K562 (cell line): ENCODE measurements around the gene MLLT6. TPM values are rescaled to one million over a fixed set of nuclear protein-coding genes. Genes with fewer than 3 reads are reported as not detected.

Experiments used
- ATAC-seq: fragments of 200-7000 bp; cut with Tn5 transposase; 3 replicates; pipeline ENCODE4 v1.9.1; 2020; ENCODE audit warnings: moderate library complexity
- BruUV-seq: library from RNA; stranded (reverse); fragments of 400-500 nt; replicated peaks from 2 replicates; lab custom pipeline; 2021; lab: Mats Ljungman, UMichigan
- CTCF ChIA-PET: fragments of 300-600 bp; formaldehyde crosslinking; extraction: SDS; loops from one replicate; lab custom pipeline; 2021; ENCODE audit warnings: low intra/inter-chr PET ratio; lab: Yijun Ruan, JAX
- POLR2A ChIA-PET: fragments of 300-600, 350-650 bp; sonication (Branson Sonifier 250); formaldehyde crosslinking; extraction: SDS; loops from one replicate; lab custom pipeline; 2021; ENCODE audit warnings: antibody characterized with exemption, inconsistent platforms; lab: Yijun Ruan, JAX
- DNase-seq, 4 experiments: peaks; one replicate each; pipeline versions ENCODE4 v3.0.0 to v3.0.0-alpha.2; 2011 to 2018; ENCODE audit warnings: low spot score in 3 of 4, mixed read lengths in 3 of 4; ENCODE audit errors: extremely low read depth in 1 of 4
- FAIRE-seq: peaks from 2 replicates; lab custom pipeline; 2011; peaks lifted over from hg19 to GRCh38; lab: Jason Lieb, UNC
- H2AFZ ChIP-seq: 2 replicates; pipeline ENCODE4 v1.6.0; 2011; ENCODE audit warnings: low read depth, low read length, control low read depth, inconsistent platforms
- H3K27ac ChIP-seq: fragments of 200-600 bp; 3 replicates; pipeline ENCODE4 v1.8.0; 2011; ENCODE audit warnings: low read depth, mild to moderate bottlenecking, control low read depth, inconsistent platforms, low read length, moderate library complexity, mixed read lengths; ENCODE audit errors: extremely low read depth
- H3K27me3 ChIP-seq, 2 experiments: fragments of 300-600 bp in 1 of 2; 2 replicates in 1 of 2; 3 replicates in 1 of 2; pipeline versions ENCODE4 v1.6.0 to v1.8.0; 2011; ENCODE audit warnings: inconsistent platforms in 2 of 2, low read length in 2 of 2, mild to moderate bottlenecking in 1 of 2, mixed read lengths in 1 of 2, moderate library complexity in 1 of 2; ENCODE audit not compliant: control insufficient read depth in 2 of 2, insufficient read depth in 2 of 2
- H3K36me3 ChIP-seq: fragments of 300-600 bp; 3 replicates; pipeline ENCODE4 v1.8.0; 2011; ENCODE audit warnings: mild to moderate bottlenecking, low read length, inconsistent platforms; ENCODE audit not compliant: control insufficient read depth, insufficient read depth
- H3K4me1 ChIP-seq, 2 experiments: fragments of 200-600 bp in 1 of 2; replicated peaks in 1 of 2; 2 replicates in 1 of 2; 3 replicates in 1 of 2; pipeline versions ENCODE4 v1.5.1 to v1.8.0; 2011; ENCODE audit warnings: inconsistent platforms in 2 of 2, low read length in 2 of 2, mild to moderate bottlenecking in 1 of 2, mixed read lengths in 1 of 2, moderate library complexity in 1 of 2; ENCODE audit not compliant: control insufficient read depth in 2 of 2, insufficient read depth in 2 of 2
- H3K4me2 ChIP-seq: 2 replicates; pipeline ENCODE4 v1.6.1; 2011; ENCODE audit warnings: low read length, control low read depth, inconsistent platforms, mixed read lengths; ENCODE audit not compliant: insufficient read depth
- H3K4me3 ChIP-seq: fragments of 200-600 bp; sonication (generic), shearing (Covaris generic); 2 replicates; pipeline ENCODE4 v1.5.1; 2016; ENCODE audit warnings: control low read depth, inconsistent platforms
- H3K79me2 ChIP-seq: fragments of 200-600 bp; 3 replicates; pipeline ENCODE4 v1.8.0; 2011; ENCODE audit warnings: low read length, inconsistent platforms; ENCODE audit not compliant: control insufficient read depth, insufficient read depth
- H3K9ac ChIP-seq, 2 experiments: 2 replicates each; pipeline versions ENCODE4 v1.6.0 to v1.6.1; 2011; ENCODE audit warnings: low read depth in 2 of 2, low read length in 2 of 2, control low read depth in 1 of 2, inconsistent platforms in 1 of 2, mild to moderate bottlenecking in 1 of 2, mixed read lengths in 1 of 2; ENCODE audit not compliant: insufficient read depth in 1 of 2
- H3K9me1 ChIP-seq: one replicate; pipeline ENCODE4 v1.6.0; 2011; ENCODE audit warnings: inconsistent platforms, mild to moderate bottlenecking, low read length, moderate library complexity; ENCODE audit not compliant: control insufficient read depth, insufficient read depth
- H3K9me3 ChIP-seq: replicated peaks from 2 replicates; pipeline ENCODE4 v1.5.1; 2011; ENCODE audit warnings: low read depth, low read length, inconsistent platforms; ENCODE audit not compliant: control insufficient read depth, insufficient read depth
- H4K20me1 ChIP-seq: replicated peaks from 2 replicates; pipeline ENCODE4 v1.6.1; 2011; ENCODE audit warnings: low read length, inconsistent platforms, mixed read lengths; ENCODE audit not compliant: control insufficient read depth, insufficient read depth
- CBFA2T2 ChIP-seq: fragments of 450-650 bp; conservative IDR thresholded peaks from 2 replicates; pipeline ENCODE4 v1.6.1; 2017; ENCODE audit warnings: mild to moderate bottlenecking
- GATAD2A ChIP-seq: fragments of 450-650 bp; IDR thresholded peaks from 2 replicates; pipeline ENCODE4 v1.6.1; 2017
- MCM2 ChIP-seq: fragments of 450-650 bp; IDR thresholded peaks from 2 replicates; pipeline ENCODE4 v1.6.1; 2017; ENCODE audit warnings: low read depth, mild to moderate bottlenecking
- MTF1 ChIP-seq: fragments of 250-450 bp; sonication (Bioruptor Pico); IDR thresholded peaks from 2 replicates; pipeline ENCODE4 v1.9.0; 2021; ENCODE audit warnings: moderate library complexity, mild to moderate bottlenecking, inconsistent platforms, borderline replicate concordance
- POLR2A ChIP-seq: fragments of 450-650 bp; conservative IDR thresholded peaks from 2 replicates; pipeline ENCODE4 v1.6.1; 2016
- POLR2B ChIP-seq: fragments of 450-650 bp; IDR thresholded peaks from 2 replicates; pipeline ENCODE4 v1.6.1; 2018; ENCODE audit warnings: low read depth; ENCODE audit not compliant: partially characterized antibody
- POLR2G ChIP-seq: fragments of 200-400 bp; formaldehyde crosslinking; IDR thresholded peaks from 2 replicates; pipeline ENCODE4 v1.6.1; 2017; ENCODE audit warnings: low read depth, mild to moderate bottlenecking, antibody characterized with exemption, low read length, moderate library complexity
- RBFOX2 ChIP-seq: fragments of 200-400 bp; formaldehyde crosslinking; IDR thresholded peaks from 2 replicates; pipeline ENCODE4 v1.6.1; 2017; ENCODE audit warnings: low read depth, mild to moderate bottlenecking, low read length, moderate library complexity
- STAT5A ChIP-seq: IDR thresholded peaks from 2 replicates; pipeline ENCODE4 v1.6.1; 2012; ENCODE audit warnings: low read length, inconsistent platforms, borderline replicate concordance
- TEAD1 ChIP-seq, 2 experiments: fragments of 450-650 bp in 1 of 2; sonication (generic) in 1 of 2; formaldehyde crosslinking; IDR thresholded peaks; 2 replicates each; pipeline versions ENCODE4 v1.4.0 to v1.8.0; 2020 to 2022; ENCODE audit warnings: mild to moderate bottlenecking in 2 of 2, missing genetic modification reagents in 1 of 2
- ZKSCAN1 ChIP-seq: fragments of 150-350 bp; IDR thresholded peaks from 2 replicates; pipeline ENCODE4 v1.6.1; 2016; ENCODE audit warnings: low read depth, low read length
- WGBS: fragments of 100-300 bp; shearing (Covaris generic); methylation state at CpG from one replicate; pipeline ENCODE4 v1.1.6; 2016; ENCODE audit warnings: low coverage, mixed read lengths; ENCODE audit not compliant: insufficient coverage; ENCODE audit errors: missing lambda C conversion rate; 5-methylcytosine and 5-hydroxymethylcytosine counted together
- in situ Hi-C: fragments of 300-500 bp; cut with MboI; formaldehyde crosslinking; loops from 4 replicates; pipeline ENCODE4 v1.15.0; 2018; ENCODE audit warnings: inconsistent platforms, mixed read lengths
- intact Hi-C: fragments of 100-400 bp; cut with micrococcal nuclease; formaldehyde crosslinking; loops from 2 replicates; pipeline ENCODE4 v1.14.2; 2022
- polyA plus RNA-seq, 8 experiments: library from polyadenylated mRNA; depleted of rRNA in 4 of 8; stranded (reverse) in 5 of 8; unstranded in 3 of 8; fragments of >200 nt; fragmentation: Nextera tagmentation in 2 of 8; fragmentation: Illumina TruSeq in 1 of 8; extraction: Ambion mirVana in 2 of 8; extraction: Trizol in 1 of 8; gene quantifications; 2 replicates each; pipeline versions ENCODE4 v1.2.1 to v1.2.3, GENCODE V29; 2011 to 2014; ENCODE audit warnings: inconsistent platforms in 1 of 8, missing spikeins in 1 of 8
- total RNA-seq, 7 experiments: library from RNA; depleted of rRNA in 6 of 7; stranded (reverse); fragments of >200 nt in 6 of 7; fragmentation: Illumina TruSeq in 2 of 7; extraction: Trizol in 2 of 7; gene quantifications; 2 replicates each; pipeline versions ENCODE4 v1.2.1 to v1.2.3, GENCODE V29; 2011 to 2021; ENCODE audit warnings: low replicate concordance in 1 of 7
- TF ChIP-seq, protein P1 (sequence below): fragments of 250-450 bp; sonication (Bioruptor Pico); IDR thresholded peaks from 2 replicates; pipeline ENCODE4 v1.8.0; 2021; ENCODE audit warnings: moderate library complexity, mild to moderate bottlenecking, inconsistent platforms
- TF ChIP-seq, protein P2 (sequence below): sonication (generic); formaldehyde crosslinking; IDR thresholded peaks from 2 replicates; pipeline ENCODE4 v1.8.0; 2022; ENCODE audit warnings: missing genetic modification reagents, mild to moderate bottlenecking, borderline replicate concordance

Gene MLLT6
- total and polyA plus RNA-seq, 9 of the 15 experiments (the other 6 are each of a cell fraction or from before 2014, with no cell fraction given) = 3.1 to 71.7 (median 30.0) TPM

DNA sequence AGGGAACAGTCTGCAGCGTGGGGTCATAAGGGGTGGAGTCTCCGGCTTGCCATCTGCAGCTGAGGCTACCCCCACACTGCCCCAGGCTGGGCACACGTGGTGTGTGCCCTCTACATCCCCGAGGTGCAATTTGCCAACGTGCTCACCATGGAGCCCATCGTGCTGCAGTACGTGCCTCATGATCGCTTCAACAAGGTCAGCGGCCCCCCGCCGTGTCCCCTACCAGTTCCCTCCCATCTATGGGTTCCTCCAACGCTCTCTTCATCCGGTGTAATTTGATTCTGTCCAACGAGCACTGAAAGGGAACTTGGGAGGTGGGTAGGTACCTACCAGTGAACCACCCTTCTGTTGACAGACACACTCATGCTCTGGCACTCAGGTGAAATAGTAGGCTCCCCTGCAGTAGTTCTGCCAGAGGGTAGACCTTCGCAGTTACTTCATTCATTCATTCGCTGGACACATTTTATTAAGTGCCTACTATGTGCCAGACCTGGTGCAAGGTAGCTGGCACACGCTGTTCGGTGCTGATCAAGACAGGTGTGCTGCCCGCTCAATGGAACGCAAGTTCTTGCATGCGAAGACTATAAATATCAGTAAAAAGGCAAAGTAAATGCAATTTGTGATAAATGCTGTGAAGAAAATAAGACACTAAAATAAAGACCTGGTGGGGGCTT is 2.7 kb downstream of the MLLT6 start:
- no peaks in the 10 kb centered on the region for H3K27me3 ChIP-seq
- POLR2A ChIA-PET = interaction anchor here (0.7 to 3.7 kb wide), 6 partner anchors 8 to 31 kb away, joined by 4 to 30 read pairs (median 12); no protein-coding TSS in a partner anchor

DNA sequence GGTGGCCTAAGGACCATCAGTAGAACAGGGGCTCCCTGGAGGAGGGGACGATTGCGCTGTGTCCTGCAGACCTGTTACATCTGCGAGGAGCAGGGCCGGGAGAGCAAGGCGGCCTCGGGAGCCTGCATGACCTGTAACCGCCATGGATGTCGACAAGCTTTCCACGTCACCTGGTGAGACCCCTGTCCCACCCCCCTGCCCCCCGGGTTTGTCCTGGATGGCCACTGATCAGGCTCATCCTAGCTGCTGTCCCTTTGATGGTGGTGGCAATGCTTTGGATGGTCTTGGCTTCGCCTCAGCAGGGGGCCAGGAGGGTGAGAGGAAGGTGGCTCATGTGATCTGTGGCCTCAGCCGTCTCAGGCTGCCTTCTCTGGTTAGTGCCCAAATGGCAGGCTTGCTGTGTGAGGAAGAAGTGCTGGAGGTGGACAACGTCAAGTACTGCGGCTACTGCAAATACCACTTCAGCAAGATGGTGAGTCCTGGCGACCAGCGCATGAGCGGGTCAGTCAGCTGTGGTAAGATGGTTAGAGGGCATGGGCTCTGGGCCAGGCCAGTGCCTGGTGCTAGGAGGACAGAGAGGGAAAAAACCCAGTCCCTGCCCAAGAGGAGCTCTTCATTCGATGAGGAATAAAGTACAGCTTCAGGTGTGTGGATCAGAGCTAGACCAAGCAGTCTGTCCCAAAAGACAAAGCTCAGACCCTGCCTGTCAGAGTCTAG is 4.2 kb downstream of the MLLT6 start:
- CTCF ChIA-PET = no interaction called here

More for the DNA sequence above, 2.7 kb downstream of the MLLT6 start:
- DNase-seq (no peak), FAIRE-seq (no peak), ATAC-seq (no peak)
- Histone ChIP-seq H3K27ac (no peak overlapping the region), H3K4me2 (no peak overlapping the region), H3K36me3 (peaks cover 55% of the 10 kb centered on the region; the same call in 2 of the 3 replicates), H2AFZ (no peak overlapping the region), H3K9me1 (peaks cover 4% of the 10 kb centered on the region), H3K9me3 (no peaks in the 10 kb centered on the region), H4K20me1 (peaks cover 8% of the 10 kb centered on the region; the same call in 1 of the 2 replicates), H3K9ac (peak overlapping the region in 1 of 2 experiments; percentile 79; a peak in 2 of 4 replicates), H3K4me1 (peaks cover 35 to 78% of the 10 kb centered on the region in 2 experiments), H3K79me2 (peaks cover 48% of the 10 kb centered on the region), H3K4me3 (no peak overlapping the region)
- in situ Hi-C loops (no loop called here), intact Hi-C loops (no loop called here)
- WGBS = 82% methylated on average over 20 of the region's 21 CpGs
- no peak for TF ChIP-seq MTF1 (CRISPR knock-in tag)
- TF ChIP-seq CBFA2T2 = no peak
- no peak for TF ChIP-seq TEAD1 (CRISPR knock-in tag; IDR thresholded peaks at IDR 0.05)
- peak; percentile 83 for TF ChIP-seq ZKSCAN1
- peak; percentile 16; the same call in 1 of the 2 replicates for TF ChIP-seq POLR2G
- CTCF ChIA-PET = no interaction called here
- BruUV-seq = no TSS peak

More for the DNA sequence above, 4.2 kb downstream of the MLLT6 start:
- Histone ChIP-seq H3K27ac (no peak overlapping the region), H3K9ac (peak overlapping the region in 1 of 2 experiments; percentile 70; a peak in 2 of 4 replicates), H3K79me2 (peaks cover 34% of the 10 kb centered on the region), H3K4me2 (no peak overlapping the region), H3K9me1 (peaks cover 4% of the 10 kb centered on the region), H3K4me3 (no peak overlapping the region), H3K27me3 (no peaks in the 10 kb centered on the region), H3K4me1 (peaks cover 35 to 65% of the 10 kb centered on the region in 2 experiments), H3K9me3 (no peaks in the 10 kb centered on the region), H4K20me1 (peaks cover 8% of the 10 kb centered on the region; the same call in 1 of the 2 replicates), H3K36me3 (peaks cover 69% of the 10 kb centered on the region; the same call in 2 of the 3 replicates), H2AFZ (no peak overlapping the region)
- intact Hi-C loops (no loop called here), in situ Hi-C loops (no loop called here)
- ATAC-seq (no peak), DNase-seq (no peak), FAIRE-seq (no peak)
- TF ChIP-seq RBFOX2 (no peak; the same call in 1 of the 2 replicates), GATAD2A (no peak), MCM2 (no peak), POLR2A (no peak), POLR2G (peak; percentile 41; the same call in 1 of the 2 replicates), STAT5A (no peak), POLR2B (no peak)
- TF ChIP-seq, protein P1, sequence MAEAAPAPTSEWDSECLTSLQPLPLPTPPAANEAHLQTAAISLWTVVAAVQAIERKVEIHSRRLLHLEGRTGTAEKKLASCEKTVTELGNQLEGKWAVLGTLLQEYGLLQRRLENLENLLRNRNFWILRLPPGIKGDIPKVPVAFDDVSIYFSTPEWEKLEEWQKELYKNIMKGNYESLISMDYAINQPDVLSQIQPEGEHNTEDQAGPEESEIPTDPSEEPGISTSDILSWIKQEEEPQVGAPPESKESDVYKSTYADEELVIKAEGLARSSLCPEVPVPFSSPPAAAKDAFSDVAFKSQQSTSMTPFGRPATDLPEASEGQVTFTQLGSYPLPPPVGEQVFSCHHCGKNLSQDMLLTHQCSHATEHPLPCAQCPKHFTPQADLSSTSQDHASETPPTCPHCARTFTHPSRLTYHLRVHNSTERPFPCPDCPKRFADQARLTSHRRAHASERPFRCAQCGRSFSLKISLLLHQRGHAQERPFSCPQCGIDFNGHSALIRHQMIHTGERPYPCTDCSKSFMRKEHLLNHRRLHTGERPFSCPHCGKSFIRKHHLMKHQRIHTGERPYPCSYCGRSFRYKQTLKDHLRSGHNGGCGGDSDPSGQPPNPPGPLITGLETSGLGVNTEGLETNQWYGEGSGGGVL = no peak
- TF ChIP-seq, protein P2, sequence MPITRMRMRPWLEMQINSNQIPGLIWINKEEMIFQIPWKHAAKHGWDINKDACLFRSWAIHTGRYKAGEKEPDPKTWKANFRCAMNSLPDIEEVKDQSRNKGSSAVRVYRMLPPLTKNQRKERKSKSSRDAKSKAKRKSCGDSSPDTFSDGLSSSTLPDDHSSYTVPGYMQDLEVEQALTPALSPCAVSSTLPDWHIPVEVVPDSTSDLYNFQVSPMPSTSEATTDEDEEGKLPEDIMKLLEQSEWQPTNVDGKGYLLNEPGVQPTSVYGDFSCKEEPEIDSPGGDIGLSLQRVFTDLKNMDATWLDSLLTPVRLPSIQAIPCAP (CRISPR knock-in tag) = no peak
- POLR2A ChIA-PET = interaction anchor here (0.6 to 3.5 kb wide), 5 partner anchors 9 to 320 kb away, joined by 3 to 30 read pairs (median 3); no protein-coding TSS in a partner anchor
- WGBS = 94% methylated on average over 12 of the region's 18 CpGs
- BruUV-seq = no TSS peak
